Mesothelial cell of epicardium (in vitro differentiated cells): ENCODE measurements around the gene ZBTB26. TPM values are rescaled to one million over a fixed set of nuclear protein-coding genes. Genes with fewer than 3 reads are reported as not detected.
A peak's percentile ranks its signal among the peaks of the same experiment; 100 is the strongest.

Source experiments
- DNase-seq, 2 experiments: peaks; one replicate each; pipeline ENCODE4 v3.0.0; 2021; ENCODE audit warnings: low spot score in 2 of 2; ENCODE audit not compliant: unreplicated experiment in 2 of 2
- H3K27ac Mint-ChIP-seq: 2 replicates; pipeline ENCODE4 v1.8.0; 2021; ENCODE audit warnings: mixed read lengths
- H3K27me3 Mint-ChIP-seq: 2 replicates; pipeline ENCODE4 v1.8.0; 2021; ENCODE audit warnings: low read depth, mixed read lengths
- H3K36me3 Mint-ChIP-seq: 2 replicates; pipeline ENCODE4 v1.8.0; 2021; ENCODE audit warnings: mixed read lengths
- H3K4me1 Mint-ChIP-seq: 2 replicates; pipeline ENCODE4 v1.8.0; 2021; ENCODE audit warnings: mixed read lengths
- H3K4me3 Mint-ChIP-seq: 2 replicates; pipeline ENCODE4 v1.8.0; 2021; ENCODE audit warnings: mild to moderate bottlenecking, moderate library complexity, mixed read lengths
- H3K9me3 Mint-ChIP-seq: 2 replicates; pipeline ENCODE4 v1.8.0; 2021; ENCODE audit warnings: mixed read lengths
- CTCF ChIP-seq: fragments of 200-600 bp; sonication (generic); IDR thresholded peaks from one replicate; pipeline ENCODE4 v1.5.0; 2021; ENCODE audit warnings: antibody characterized with exemption; ENCODE audit not compliant: unreplicated experiment
- total RNA-seq: library from RNA; stranded (reverse); gene quantifications from 3 replicates; pipeline ENCODE4 v1.2.1, GENCODE V29; 2021

ZBTB26 gene
- total RNA-seq, 1 donor from 2014 or later = 15.7 TPM

- Mint-ChIP-seq H3K9me3 (no peaks in the 10 kb centered on the region), H3K36me3 (peaks cover 2% of the 10 kb centered on the region), H3K4me3 (peak overlapping the region; percentile 90), H3K27ac (peak overlapping the region; percentile 98), H3K4me1 (peaks cover 28% of the 10 kb centered on the region), H3K27me3 (no peaks in the 10 kb centered on the region)
- DNase-seq = no peak
- no peak for TF ChIP-seq CTCF
These were observed 26.9 kb downstream of the ZBTB26 start for GRCh38 chr9:122904466-122904822.

GRCh38 chr9:122900791-122901190, 30.5 kb downstream of the ZBTB26 start:
- TF ChIP-seq CTCF = no peak
- no peak for DNase-seq
- Mint-ChIP-seq H3K27ac (no peak overlapping the region), H3K27me3 (no peaks in the 10 kb centered on the region), H3K36me3 (peaks cover 2% of the 10 kb centered on the region), H3K4me1 (peaks cover 30% of the 10 kb centered on the region), H3K4me3 (no peak overlapping the region), H3K9me3 (no peaks in the 10 kb centered on the region)

DNA sequence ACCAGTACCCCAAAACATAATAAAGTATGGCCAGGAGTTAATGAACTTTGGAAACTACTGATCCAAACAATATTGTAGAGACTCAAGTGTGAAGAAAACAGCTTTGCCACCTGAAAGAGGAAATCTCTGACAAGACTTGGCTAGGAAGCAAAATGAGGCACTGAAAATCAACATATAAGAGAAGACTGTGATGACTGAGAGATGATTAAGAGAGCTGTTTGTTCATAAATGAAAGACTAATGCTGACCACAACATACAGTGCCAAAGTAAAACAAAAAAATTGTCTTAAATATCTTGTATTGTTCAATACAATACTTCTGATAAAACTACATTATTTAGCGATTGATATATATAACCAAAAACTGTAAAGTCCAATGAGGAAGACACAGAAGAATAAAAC, 33.3 kb downstream of the ZBTB26 start:
- no peak for DNase-seq
- peak overlapping the region; percentile 55 for H3K27ac Mint-ChIP-seq
- no peak for TF ChIP-seq CTCF
- peaks cover 15% of the 10 kb centered on the region for H3K4me1 Mint-ChIP-seq
- no peaks in the 10 kb centered on the region for H3K9me3 Mint-ChIP-seq
- no peak overlapping the region for H3K4me3 Mint-ChIP-seq
- H3K27me3 Mint-ChIP-seq = no peaks in the 10 kb centered on the region
- H3K36me3 Mint-ChIP-seq = peaks cover 15% of the 10 kb centered on the region

- TF ChIP-seq CTCF = no peak
These were observed 42.8 kb downstream of the ZBTB26 start for GRCh38 chr9:122888480-122888879.

DNA sequence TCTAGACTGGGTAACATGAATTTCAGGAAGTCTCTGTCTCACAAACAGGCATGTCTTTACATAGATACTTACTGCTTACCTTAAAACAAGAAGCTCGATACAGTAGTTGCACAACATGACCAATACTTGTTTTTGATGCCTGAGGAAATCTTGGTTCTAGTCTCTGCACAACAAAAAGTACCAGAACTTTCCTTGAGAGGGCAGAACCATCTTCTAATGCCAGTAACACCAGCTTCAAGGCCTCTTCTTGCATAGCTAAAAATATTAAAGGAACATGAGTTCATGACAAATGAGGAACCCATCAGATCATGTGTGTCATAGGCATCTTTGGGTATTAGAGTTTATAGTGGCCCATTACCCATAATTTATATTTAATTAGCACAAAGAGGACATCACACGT, 48.2 kb downstream of the ZBTB26 start:
- no peaks in the 10 kb centered on the region for H3K27me3 Mint-ChIP-seq
- DNase-seq = no peak
- peaks cover 29% of the 10 kb centered on the region for H3K36me3 Mint-ChIP-seq

More at GRCh38 chr9:122888480-122888879, 42.8 kb downstream of the ZBTB26 start:
- H3K27ac Mint-ChIP-seq = no peak overlapping the region
- H3K4me1 Mint-ChIP-seq = no peaks in the 10 kb centered on the region
- H3K4me3 Mint-ChIP-seq = no peak overlapping the region
- no peaks in the 10 kb centered on the region for H3K9me3 Mint-ChIP-seq
- H3K27me3 Mint-ChIP-seq = no peaks in the 10 kb centered on the region
- H3K36me3 Mint-ChIP-seq = peaks cover 30% of the 10 kb centered on the region
- no peak for DNase-seq

More for the DNA sequence above, 48.2 kb downstream of the ZBTB26 start:
- no peak overlapping the region for H3K27ac Mint-ChIP-seq
- no peak overlapping the region for H3K4me3 Mint-ChIP-seq
- no peak for TF ChIP-seq CTCF
- H3K9me3 Mint-ChIP-seq = no peaks in the 10 kb centered on the region
- H3K4me1 Mint-ChIP-seq = no peaks in the 10 kb centered on the region
